Measurements from ENCODE around the gene USP25. TPM values are rescaled to one million over a fixed set of nuclear protein-coding genes. Genes with fewer than 3 reads are reported as not detected.

USP25 gene
- total RNA-seq, 1 donor from 2014 or later: 82.8 TPM

DNA sequence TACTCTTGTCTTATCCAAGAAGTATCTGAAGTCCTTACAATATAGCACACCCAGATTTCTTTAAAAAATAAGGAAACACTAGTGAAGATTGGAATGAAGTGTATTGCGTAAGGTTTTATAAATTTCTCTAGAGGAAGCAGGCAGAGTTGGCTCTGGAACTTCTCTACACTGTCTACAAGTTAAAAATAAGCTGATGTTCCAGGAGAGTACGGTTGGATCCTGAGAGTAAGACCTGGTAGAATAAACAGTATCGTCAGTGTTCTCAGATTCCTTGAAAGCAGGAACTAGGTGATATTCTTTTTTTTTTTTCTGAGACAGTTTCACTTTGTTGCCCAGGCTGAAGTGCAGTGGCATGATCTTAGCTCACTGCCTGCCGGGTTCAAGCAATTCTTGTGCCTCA, 107.9 kb downstream of the USP25 start:
- peak overlapping the region; percentile 70 for H3K27ac Mint-ChIP-seq
- no peaks in the 10 kb centered on the region for H3K27me3 Mint-ChIP-seq (ENCODE audit: low read depth)
- DNase-seq (ENCODE audit: low spot score in 2 of 2, unreplicated experiment in 2 of 2): no peak
- H3K4me3 Mint-ChIP-seq: no peak overlapping the region
- peaks cover 9% of the 10 kb centered on the region for H3K36me3 Mint-ChIP-seq
- H3K4me1 Mint-ChIP-seq: peaks cover 19% of the 10 kb centered on the region
- TF ChIP-seq CTCF (IDR thresholded peaks at IDR 0.05; ENCODE audit: unreplicated experiment): no peak
- no peaks in the 10 kb centered on the region for H3K9me3 Mint-ChIP-seq

DNA sequence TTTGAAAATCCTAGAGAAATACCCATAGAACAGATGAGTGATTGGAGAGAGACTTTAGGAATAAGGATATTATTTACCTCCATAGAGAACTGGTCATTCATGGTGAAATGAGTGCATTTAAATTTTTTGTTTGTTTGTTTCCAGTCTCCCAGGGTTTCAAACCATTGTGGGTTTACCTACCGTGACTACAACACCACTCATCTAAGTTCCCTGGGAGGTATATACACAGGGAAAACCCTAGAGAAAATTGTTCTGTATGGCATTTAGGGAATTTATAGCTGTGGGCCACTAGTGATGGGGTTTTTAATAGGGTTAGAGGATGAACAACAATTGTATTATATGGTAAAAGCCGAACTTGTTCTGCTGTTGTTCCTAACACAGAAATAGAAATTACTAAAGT, 109.2 kb downstream of the USP25 start:
- TF ChIP-seq CTCF (IDR thresholded peaks at IDR 0.05; ENCODE audit: unreplicated experiment): no peak
- no peak overlapping the region for H3K4me3 Mint-ChIP-seq
- H3K27ac Mint-ChIP-seq: no peak overlapping the region
- no peaks in the 10 kb centered on the region for H3K27me3 Mint-ChIP-seq (ENCODE audit: low read depth)
- H3K36me3 Mint-ChIP-seq: peaks cover 7% of the 10 kb centered on the region
- H3K9me3 Mint-ChIP-seq: no peaks in the 10 kb centered on the region
- peaks cover 23% of the 10 kb centered on the region for H3K4me1 Mint-ChIP-seq
- no peak for DNase-seq (ENCODE audit: low spot score in 2 of 2, unreplicated experiment in 2 of 2)

DNA sequence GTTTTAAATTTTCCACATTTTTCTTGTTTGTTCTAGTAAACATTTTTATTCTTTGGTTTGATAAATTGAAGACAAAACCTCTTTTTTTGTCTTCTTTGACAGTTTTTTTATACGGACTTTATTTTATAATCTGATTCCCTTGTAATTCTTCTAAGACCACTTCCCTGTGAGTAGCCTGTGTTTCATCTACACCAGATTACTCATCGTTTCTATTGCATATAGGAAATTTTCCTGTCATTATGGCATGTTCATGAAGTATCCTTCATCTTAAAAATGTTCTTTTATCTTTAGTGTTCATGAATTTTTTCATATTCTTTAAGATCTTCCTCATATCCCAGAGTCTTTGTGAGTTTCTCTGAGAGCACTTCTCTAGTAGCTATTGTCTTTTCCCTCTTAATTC, 109.8 kb downstream of the USP25 start:
- no peak for DNase-seq (ENCODE audit: low spot score in 2 of 2, unreplicated experiment in 2 of 2)
- peaks cover 4% of the 10 kb centered on the region for H3K36me3 Mint-ChIP-seq
- H3K27ac Mint-ChIP-seq: no peak overlapping the region
- H3K4me3 Mint-ChIP-seq: no peak overlapping the region
- H3K9me3 Mint-ChIP-seq: no peaks in the 10 kb centered on the region
- peaks cover 20% of the 10 kb centered on the region for H3K4me1 Mint-ChIP-seq
- no peaks in the 10 kb centered on the region for H3K27me3 Mint-ChIP-seq (ENCODE audit: low read depth)
- TF ChIP-seq CTCF (IDR thresholded peaks at IDR 0.05; ENCODE audit: unreplicated experiment): no peak

GRCh38 chr21:15840406-15840805, 110.6 kb downstream of the USP25 start:
- H3K27me3 Mint-ChIP-seq (ENCODE audit: low read depth): no peaks in the 10 kb centered on the region
- TF ChIP-seq CTCF (IDR thresholded peaks at IDR 0.05; ENCODE audit: unreplicated experiment): no peak

DNA sequence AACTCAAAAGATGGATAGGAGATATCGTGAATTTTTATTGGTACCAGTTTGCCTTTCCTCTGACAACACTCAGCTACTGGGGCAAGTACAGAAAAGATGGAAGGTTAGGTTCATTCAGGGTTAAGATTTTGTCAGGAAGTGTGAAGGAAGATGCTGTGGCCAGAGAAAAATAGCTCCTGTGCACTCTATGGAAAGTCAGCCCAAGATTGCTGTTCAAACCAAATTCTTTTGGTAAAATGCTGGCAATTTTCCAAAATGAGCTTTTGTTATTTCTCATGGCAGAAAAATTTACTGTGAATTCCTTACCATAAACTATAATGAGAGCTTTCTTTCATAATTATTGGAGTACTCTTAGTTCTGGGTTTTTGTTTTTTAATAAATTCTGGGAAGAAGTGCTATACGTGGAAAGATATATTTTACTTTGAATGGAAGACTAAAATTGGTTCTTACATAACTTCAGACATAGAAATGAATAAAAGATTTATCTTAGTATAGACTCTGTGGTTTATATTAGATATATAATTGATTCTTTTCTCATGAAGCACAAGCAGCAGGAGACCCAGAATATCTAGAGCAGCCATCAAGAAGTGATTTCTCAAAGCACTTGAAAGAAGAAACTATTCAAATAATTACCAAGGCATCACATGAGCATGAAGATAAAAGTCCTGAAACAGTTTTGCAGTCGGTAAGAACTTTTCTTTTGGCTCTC, 112.2 kb downstream of the USP25 start:
- Mint-ChIP-seq H3K9me3 (no peaks in the 10 kb centered on the region), H3K36me3 (peaks cover 2% of the 10 kb centered on the region), H3K4me1 (peaks cover 9% of the 10 kb centered on the region), H3K27me3 (ENCODE audit: low read depth) (no peaks in the 10 kb centered on the region), H3K27ac (no peak overlapping the region), H3K4me3 (no peak overlapping the region)
- DNase-seq (ENCODE audit: low spot score in 2 of 2, unreplicated experiment in 2 of 2): no peak
- TF ChIP-seq CTCF (IDR thresholded peaks at IDR 0.05; ENCODE audit: unreplicated experiment): no peak

More at GRCh38 chr21:15840406-15840805, 110.6 kb downstream of the USP25 start:
- Mint-ChIP-seq H3K4me1 (peaks cover 14% of the 10 kb centered on the region), H3K9me3 (no peaks in the 10 kb centered on the region), H3K36me3 (peaks cover 2% of the 10 kb centered on the region), H3K4me3 (no peak overlapping the region), H3K27ac (no peak overlapping the region)
- DNase-seq (ENCODE audit: low spot score in 2 of 2, unreplicated experiment in 2 of 2): no peak

DNA sequence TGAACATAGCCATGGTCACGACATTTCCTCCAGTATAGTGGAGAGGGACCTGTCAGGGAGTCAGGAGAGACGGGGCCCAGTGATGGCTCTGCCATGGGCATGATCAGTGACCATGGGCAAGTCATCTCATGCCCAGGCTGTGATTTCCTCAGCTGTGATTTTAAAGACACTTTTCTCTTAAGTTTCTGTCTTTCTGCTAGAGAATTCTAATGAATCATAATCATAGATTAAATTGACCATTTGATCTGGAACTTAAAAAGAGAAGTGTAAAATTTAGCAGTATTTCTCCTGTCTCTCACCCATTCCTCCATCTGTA, 112.7 kb downstream of the USP25 start:
- Mint-ChIP-seq H3K36me3 (peaks cover 2% of the 10 kb centered on the region), H3K9me3 (no peaks in the 10 kb centered on the region), H3K4me3 (no peak overlapping the region), H3K4me1 (peaks cover 6% of the 10 kb centered on the region), H3K27ac (peak overlapping the region; percentile 34), H3K27me3 (ENCODE audit: low read depth) (no peaks in the 10 kb centered on the region)
- DNase-seq (ENCODE audit: low spot score in 2 of 2, unreplicated experiment in 2 of 2): no peak
- no peak for TF ChIP-seq CTCF (IDR thresholded peaks at IDR 0.05; ENCODE audit: unreplicated experiment)
